T-helper 9 cell (primary cell): ENCODE measurements around the gene ZDHHC12.

Experiments
- DNase-seq: peaks from one replicate; pipeline ENCODE4 v3.0.0-alpha.2; 2020

ZDHHC12 gene

GRCh38 chr9:128729766-128730517 lies 6.0 kb upstream of the ZDHHC12 start:
- DNase-seq = no peak

GRCh38 chr9:128729302-128729701 lies 5.4 kb upstream of the ZDHHC12 start:
- no peak for DNase-seq

GRCh38 chr9:128728298-128728697 lies 4.4 kb upstream of the ZDHHC12 start:
- no peak for DNase-seq

GRCh38 chr9:128727640-128728248 lies 3.8 kb upstream of the ZDHHC12 start:
- DNase-seq = no peak

GRCh38 chr9:128724744-128725211 lies 851 bp upstream of the ZDHHC12 start:
- DNase-seq = peak; percentile 22

- DNase-seq = no peak
These were observed 518 bp downstream of the ZDHHC12 start for GRCh38 chr9:128723352-128723865.

GRCh38 chr9:128722380-128723351 lies 1.3 kb downstream of the ZDHHC12 start:
- DNase-seq = no peak

- DNase-seq = no peak
These were observed 2.4 kb downstream of the ZDHHC12 start for GRCh38 chr9:128721487-128722010.

- DNase-seq = no peak
These were observed 3.0 kb downstream of the ZDHHC12 start for GRCh38 chr9:128720841-128721486.

GRCh38 chr9:128719919-128720605 lies 3.9 kb downstream of the ZDHHC12 start:
- no peak for DNase-seq

GRCh38 chr9:128718475-128718874 lies 5.5 kb downstream of the ZDHHC12 start:
- DNase-seq = no peak

GRCh38 chr9:128718047-128718446 lies 5.9 kb downstream of the ZDHHC12 start:
- no peak for DNase-seq

- DNase-seq = no peak
These were observed 7.2 kb downstream of the ZDHHC12 start for GRCh38 chr9:128716581-128717254.

GRCh38 chr9:128715436-128715750 lies 8.5 kb downstream of the ZDHHC12 start:
- no peak for DNase-seq

GRCh38 chr9:128714586-128715435 lies 9.1 kb downstream of the ZDHHC12 start:
- DNase-seq = no peak

GRCh38 chr9:128713941-128714573 lies 9.9 kb downstream of the ZDHHC12 start:
- DNase-seq = no peak

GRCh38 chr9:128713411-128713780 lies 10.5 kb downstream of the ZDHHC12 start:
- no peak for DNase-seq

GRCh38 chr9:128712451-128713410 lies 11.2 kb downstream of the ZDHHC12 start:
- no peak for DNase-seq
